Stimulated activated CD4-positive, alpha-beta T cell treated with anti-CD3 and anti-CD28 coated beads, TNF-alpha, amount 100 ng/mL, for 4 hours (primary cell): ENCODE results near the gene PRXL2B.
"Not testable (repeated sequence)": the region's sequence is repeated elsewhere in the genome, so short reads cannot be mapped to it uniquely, and the experiment has no call there.

Source experiments
- DNase-seq, 3 experiments: peaks; one replicate each; pipeline ENCODE4 v3.0.0-alpha.2; 2020; ENCODE audit warnings: low read depth in 3 of 3

PRXL2B gene

GRCh38 chr1:2612591-2613365, 26.2 kb downstream of the PRXL2B start:
- no peak for DNase-seq

- DNase-seq, result no peak
Measured at GRCh38 chr1:2614145-2614544, 27.6 kb downstream of the PRXL2B start.

- no peak for DNase-seq
Measured at GRCh38 chr1:2617971-2618470, 31.4 kb downstream of the PRXL2B start.

- no peak for DNase-seq
Measured at GRCh38 chr1:2623571-2624337, 37.2 kb downstream of the PRXL2B start.

DNA sequence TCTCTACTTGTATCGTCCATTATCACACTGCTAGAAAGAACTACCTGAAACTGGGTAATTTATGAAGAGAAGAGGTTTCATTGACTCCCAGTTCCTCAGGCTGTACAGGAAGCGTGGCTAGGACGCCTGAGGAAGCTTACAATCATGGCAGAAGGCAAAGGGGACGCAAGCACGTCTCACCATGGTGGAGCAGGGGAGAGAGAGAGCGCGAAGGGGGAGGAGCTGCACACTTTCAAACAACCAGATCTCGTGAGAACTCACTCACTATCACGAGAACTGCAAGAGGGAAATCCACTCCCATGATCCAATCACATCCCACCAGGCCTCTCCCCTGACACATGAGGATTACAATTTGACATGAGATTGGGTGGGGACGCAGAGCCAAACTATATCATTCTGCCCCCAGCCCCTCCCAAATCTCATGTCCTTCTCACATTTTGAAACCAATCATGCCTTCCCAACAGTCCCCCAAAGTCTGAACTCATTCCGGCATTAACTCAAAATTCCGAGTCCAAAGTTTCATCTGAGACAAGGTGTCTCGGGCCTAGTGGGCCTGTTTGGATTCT, 38.2 kb downstream of the PRXL2B start:
- no peak for DNase-seq

DNA sequence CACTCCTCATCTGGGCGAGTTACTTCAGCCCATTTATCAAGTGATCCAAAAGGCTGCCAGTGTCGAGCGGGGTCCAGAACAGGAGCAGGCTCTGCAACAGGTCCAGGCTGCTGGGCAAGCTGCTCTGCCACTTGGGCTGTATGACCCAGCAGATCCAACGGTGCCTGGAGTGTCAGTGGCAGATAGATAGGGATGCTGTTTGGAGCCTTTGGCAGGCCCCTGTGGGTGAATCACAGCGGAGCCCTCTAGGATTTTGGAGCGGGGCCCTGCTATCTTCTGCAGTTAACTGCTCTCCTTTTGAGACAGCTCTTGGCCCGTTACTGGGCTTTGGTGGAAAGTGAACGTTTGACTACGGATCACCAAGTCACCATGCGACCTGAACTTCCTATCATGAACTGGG, 38.7 kb downstream of the PRXL2B start:
- DNase-seq, result no peak

DNA sequence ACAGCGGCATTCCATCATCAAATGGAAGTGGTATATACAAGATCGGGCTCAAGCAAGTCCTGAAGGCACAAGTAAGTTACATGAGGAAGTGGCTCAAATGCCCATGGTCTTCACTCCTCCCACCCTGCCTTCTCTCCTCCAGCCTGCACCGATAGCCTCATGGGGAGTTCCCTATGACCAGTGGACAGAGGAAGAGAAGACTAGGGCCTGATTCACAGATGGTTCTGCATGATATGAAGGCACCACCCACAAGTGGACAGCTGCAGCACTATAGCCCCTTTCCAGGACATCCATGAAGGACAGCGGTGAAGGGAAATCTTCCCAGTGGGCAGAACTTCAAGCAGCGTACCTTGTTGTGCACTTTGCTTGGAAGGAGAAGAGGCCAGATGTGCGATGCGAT, 39.2 kb downstream of the PRXL2B start:
- not testable (repeated sequence) for DNase-seq

- DNase-seq, result no peak
Measured at GRCh38 chr1:2627746-2628145, 41.2 kb downstream of the PRXL2B start.

DNA sequence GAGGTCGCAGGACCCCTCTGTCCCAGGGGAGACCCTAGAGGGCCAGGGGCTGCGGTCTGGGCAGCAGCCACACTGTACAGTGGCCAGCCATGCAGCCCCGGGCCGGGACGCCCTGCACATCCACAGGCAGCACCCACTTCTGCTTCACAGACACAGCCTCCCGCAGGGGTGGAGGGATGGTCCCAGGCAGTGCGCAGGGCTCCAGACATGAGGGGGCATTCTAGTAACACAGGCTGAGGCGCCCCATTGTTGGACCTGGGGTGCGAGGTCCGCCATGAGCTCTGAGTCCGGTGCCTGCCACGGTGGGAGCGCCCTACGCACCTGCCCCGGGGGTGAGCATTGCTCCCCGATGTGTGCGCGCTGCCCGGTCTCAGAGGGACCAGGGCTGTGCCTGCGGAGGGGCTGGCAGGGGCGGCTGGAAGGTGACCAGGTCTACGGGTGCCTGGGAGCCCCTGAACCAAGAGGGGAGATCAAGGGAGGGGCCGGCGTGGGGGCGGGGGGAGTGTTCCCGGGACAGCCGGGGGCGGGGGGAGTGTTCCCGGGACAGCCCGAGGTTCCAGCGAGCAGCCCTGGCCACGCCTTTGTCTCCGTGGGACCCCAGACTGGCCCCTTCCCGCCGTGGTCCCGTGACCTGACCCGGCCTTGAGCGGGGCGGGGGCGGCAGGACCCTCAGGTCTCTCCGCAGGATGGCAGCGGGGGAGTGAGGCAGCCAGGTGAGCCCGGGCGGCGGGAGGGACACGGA, 41.8 kb downstream of the PRXL2B start:
- DNase-seq, result no peak

DNA sequence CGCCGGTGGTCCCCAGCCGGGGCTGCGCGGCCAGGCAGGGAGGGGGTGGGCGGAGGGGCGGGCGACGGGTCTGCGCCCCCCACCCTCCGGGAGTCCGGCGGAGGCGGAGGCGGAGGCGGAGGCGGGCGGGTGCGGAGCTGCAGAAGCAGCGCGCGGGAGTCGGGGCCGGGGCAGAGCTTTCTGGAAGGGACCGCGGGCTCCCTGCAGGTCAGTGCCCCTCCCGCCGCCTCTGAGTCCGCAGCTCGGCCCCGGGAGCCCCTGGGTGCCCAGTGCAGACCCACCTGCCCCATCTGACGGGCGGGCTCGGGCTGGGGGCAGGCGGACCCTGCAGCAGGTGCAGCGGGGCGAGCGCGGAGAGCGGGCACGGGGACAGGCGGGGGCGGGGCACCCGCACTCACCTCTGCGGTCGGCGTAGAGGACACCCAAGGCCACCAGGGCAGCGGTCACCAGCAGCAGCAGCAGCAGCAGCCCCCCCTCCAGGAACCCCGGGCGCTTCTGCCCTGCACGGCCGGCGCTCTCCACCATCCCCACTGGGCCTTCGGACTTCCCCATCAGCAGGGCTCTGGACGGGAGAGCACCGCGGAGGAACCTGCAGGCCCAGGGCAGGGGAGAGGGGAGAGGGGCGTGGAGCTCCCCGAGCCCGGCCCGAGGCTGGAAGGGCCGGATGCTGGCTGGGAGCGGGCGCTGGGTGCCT, 42.5 kb downstream of the PRXL2B start:
- no peak for DNase-seq

- no peak for DNase-seq
Measured at GRCh38 chr1:2629627-2630497, 43.3 kb downstream of the PRXL2B start.

GRCh38 chr1:2630498-2631135, 44.0 kb downstream of the PRXL2B start:
- DNase-seq, result no peak

DNA sequence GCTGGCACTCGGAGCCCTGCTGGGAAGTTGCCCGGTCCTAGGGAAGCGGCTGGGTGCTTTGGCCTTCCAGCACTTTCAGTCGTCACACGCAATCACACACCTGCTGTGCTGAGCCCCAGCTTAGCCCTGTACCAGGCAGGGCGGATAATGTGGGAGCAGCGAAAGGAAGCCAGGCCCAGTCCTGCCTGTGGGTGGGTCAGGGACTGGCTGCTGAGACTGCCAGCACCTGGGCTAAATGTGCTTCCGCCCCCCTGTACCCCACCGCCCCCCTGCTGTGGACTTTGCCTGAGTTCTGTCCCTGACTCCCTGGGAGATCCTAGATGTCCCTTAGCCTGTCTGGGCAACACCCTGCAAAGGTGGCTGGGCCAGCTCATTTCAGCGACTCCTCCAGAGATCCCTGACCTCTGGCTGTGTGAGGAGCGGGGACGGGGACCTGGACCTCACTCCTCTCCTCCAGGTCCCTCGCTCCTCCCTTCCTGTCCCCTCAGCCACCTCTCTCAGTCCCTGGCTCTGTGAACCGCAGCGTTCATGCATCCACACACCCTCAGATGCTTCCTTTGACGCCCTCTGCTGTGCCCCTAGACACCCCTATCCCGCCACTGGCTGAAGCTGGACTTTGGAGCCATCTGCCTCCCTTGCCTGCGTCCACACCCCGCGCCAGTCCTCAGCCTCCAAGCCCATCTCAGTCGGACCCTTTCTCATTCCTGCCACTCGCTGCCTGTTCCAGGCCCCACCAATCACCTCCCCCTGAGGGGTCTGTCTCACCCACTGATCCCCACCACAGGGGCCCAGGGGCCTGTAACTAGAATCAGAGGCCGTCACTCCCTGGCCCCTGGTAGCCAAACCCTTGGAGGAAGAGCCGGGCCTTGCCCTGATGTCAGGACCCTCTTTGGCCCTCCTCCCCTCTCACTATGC, 44.8 kb downstream of the PRXL2B start:
- no peak for DNase-seq

GRCh38 chr1:2632051-2632430, 45.5 kb downstream of the PRXL2B start:
- DNase-seq, result no peak

DNA sequence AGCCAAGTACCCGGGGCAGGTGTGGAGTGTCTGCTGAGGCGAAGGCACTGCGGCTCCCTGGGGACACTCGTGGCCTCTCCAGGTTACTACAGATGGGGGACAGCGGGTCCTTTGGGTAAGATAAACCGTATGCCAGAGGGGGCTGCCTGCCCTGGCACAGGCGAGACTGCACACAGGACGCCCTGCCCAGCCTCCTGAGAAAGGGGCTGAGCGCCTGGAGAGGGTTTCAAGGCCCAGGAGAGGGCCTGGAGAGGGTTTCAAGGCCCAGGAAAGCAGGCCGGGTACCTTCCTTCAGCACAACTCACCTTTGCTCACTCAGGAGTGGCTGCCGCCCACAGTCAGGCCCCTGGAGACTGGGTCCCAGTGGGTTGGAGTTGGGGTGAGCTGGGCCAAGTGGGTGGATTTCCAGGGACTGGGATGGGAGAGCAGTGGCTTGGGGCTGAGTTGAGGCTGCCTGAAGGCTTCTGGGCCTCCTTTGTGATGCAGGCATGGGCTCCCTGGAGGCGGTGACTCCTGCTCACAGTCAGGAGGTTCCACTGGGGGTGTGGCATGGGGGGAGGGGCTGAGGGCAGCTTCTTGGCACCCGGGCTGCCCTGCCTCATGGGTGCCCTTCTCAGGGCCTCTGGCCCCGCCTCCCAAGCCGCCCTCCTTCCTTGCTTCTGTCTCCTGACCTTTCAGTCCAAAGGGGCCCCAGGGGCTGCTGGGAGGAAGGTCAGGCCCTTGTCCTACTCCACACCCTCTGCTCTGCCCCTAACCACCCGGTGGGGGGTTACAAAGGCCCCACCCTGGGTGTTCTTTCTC, 46.2 kb downstream of the PRXL2B start, which contains the start of gene MMEL1:
MMEL1 (minus strand) TSS at position 456 of the 801 bp plus-strand sequence. CDS start 3,532 bp downstream, outside the sequence.
- DNase-seq, result no peak

DNA sequence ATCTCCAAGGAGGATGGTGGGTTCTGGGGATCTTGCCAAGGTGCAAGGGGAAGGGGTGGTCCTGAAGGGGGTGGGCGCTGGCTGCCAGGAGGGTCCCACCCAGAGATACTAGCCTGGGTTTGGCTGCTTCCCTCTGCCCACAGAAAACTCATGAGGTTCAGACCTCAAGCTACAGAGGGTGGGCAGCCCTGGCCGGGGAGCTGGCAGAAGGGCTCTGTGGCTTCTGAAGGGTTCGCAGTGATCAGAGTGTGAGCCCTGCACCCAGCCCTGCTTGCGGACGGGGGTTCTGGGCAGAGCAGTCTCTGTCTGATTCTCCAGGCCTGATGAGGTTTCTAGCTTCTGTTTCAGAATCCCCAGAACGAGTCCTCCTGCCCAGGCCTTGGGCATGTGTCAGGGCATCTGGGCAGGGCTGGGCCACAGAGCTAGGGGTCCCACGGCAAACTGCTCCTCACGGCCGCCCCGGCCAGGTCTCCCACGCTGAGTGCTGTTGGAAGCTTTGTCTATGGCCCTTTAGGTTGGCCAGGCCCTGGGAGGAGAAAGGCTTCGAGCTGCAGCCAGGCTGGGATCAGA, 46.9 kb downstream of the PRXL2B start:
- DNase-seq, result no peak

GRCh38 chr1:2633936-2634491, 47.4 kb downstream of the PRXL2B start:
- DNase-seq, result no peak
